H9 (cell line): ENCODE results near the gene CDH4. TPM values are rescaled to one million over a fixed set of nuclear protein-coding genes. Genes with fewer than 3 reads are reported as not detected.

ENCODE experiments used
- DNase-seq: peaks from one replicate; pipeline ENCODE4 v3.0.0-alpha.2; 2017
- H2AFZ ChIP-seq: one replicate; pipeline ENCODE4 v1.6.1; 2013; ENCODE audit warnings: mild to moderate bottlenecking, low read length, control low read depth, moderate library complexity
- H2AK5ac ChIP-seq: 2 replicates; pipeline ENCODE4 v1.6.1; 2013; ENCODE audit warnings: low read length, control low read depth, mixed read lengths; ENCODE audit not compliant: insufficient read length
- H2BK120ac ChIP-seq: one replicate; pipeline ENCODE4 v1.6.1; 2013; ENCODE audit warnings: low read depth, mild to moderate bottlenecking, low read length, control low read depth, inconsistent platforms; ENCODE audit not compliant: poor library complexity, severe bottlenecking
- H2BK12ac ChIP-seq: 2 replicates; pipeline ENCODE4 v1.6.1; 2013; ENCODE audit warnings: low read length, control low read depth, mixed read lengths, low read depth; ENCODE audit not compliant: insufficient read length
- H2BK15ac ChIP-seq: 2 replicates; pipeline ENCODE4 v1.6.1; 2013; ENCODE audit warnings: low read depth, low read length, control low read depth
- H2BK20ac ChIP-seq: one replicate; pipeline ENCODE4 v1.6.1; 2013; ENCODE audit warnings: low read depth, mild to moderate bottlenecking, low read length, control low read depth, inconsistent platforms; ENCODE audit not compliant: poor library complexity, severe bottlenecking
- H2BK5ac ChIP-seq: 2 replicates; pipeline ENCODE4 v1.6.1; 2013; ENCODE audit warnings: low read length, control low read depth, mixed read lengths; ENCODE audit not compliant: insufficient read length
- H3K14ac ChIP-seq: 2 replicates; pipeline ENCODE4 v1.6.1; 2013; ENCODE audit warnings: low read length, control low read depth; ENCODE audit not compliant: insufficient read depth
- H3K18ac ChIP-seq: 2 replicates; pipeline ENCODE4 v1.6.1; 2013; ENCODE audit warnings: low read depth, mild to moderate bottlenecking, mixed read lengths, low read length, control low read depth; ENCODE audit not compliant: insufficient read length
- H3K23ac ChIP-seq: 2 replicates; pipeline ENCODE4 v1.6.1; 2013; ENCODE audit warnings: low read length, control low read depth, mixed read lengths, low read depth; ENCODE audit not compliant: insufficient read length
- H3K23me2 ChIP-seq: 2 replicates; pipeline ENCODE4 v1.6.1; 2013; ENCODE audit warnings: low read depth, mild to moderate bottlenecking, mixed read lengths, low read length, control low read depth; ENCODE audit not compliant: insufficient read length, poor library complexity, severe bottlenecking
- H3K27ac ChIP-seq: 2 replicates; pipeline ENCODE4 v1.5.1; 2013; ENCODE audit warnings: low read length, control low read depth, mixed read lengths, low read depth; ENCODE audit not compliant: insufficient read length
- H3K27me3 ChIP-seq: 2 replicates; pipeline ENCODE4 v1.6.1; 2013; ENCODE audit warnings: low read length, control low read depth, inconsistent platforms; ENCODE audit not compliant: insufficient read depth
- H3K4ac ChIP-seq: 2 replicates; pipeline ENCODE4 v1.6.1; 2013; ENCODE audit warnings: low read depth, mild to moderate bottlenecking, control low read depth, inconsistent platforms, low read length, moderate library complexity
- H3K4me1 ChIP-seq: 2 replicates; pipeline ENCODE4 v1.6.1; 2013; ENCODE audit warnings: low read length, control low read depth, inconsistent platforms; ENCODE audit not compliant: insufficient read depth
- H3K4me2 ChIP-seq: 2 replicates; pipeline ENCODE4 v1.6.1; 2013; ENCODE audit warnings: low read length, control low read depth, mixed read lengths; ENCODE audit not compliant: insufficient read length, insufficient read depth
- H3K56ac ChIP-seq: 2 replicates; pipeline ENCODE4 v1.6.1; 2013; ENCODE audit warnings: low read depth, mild to moderate bottlenecking, mixed read lengths, low read length, control low read depth; ENCODE audit not compliant: insufficient read length
- H3K79me1 ChIP-seq: 2 replicates; pipeline ENCODE4 v1.6.1; 2013; ENCODE audit warnings: low read depth, mild to moderate bottlenecking, moderate library complexity, low read length, control low read depth, inconsistent platforms; ENCODE audit not compliant: insufficient read depth, poor library complexity, severe bottlenecking
- H3K79me2 ChIP-seq: 2 replicates; pipeline ENCODE4 v1.6.1; 2013; ENCODE audit warnings: low read length, control low read depth, inconsistent platforms; ENCODE audit not compliant: insufficient read depth
- H3K9ac ChIP-seq: 2 replicates; pipeline ENCODE4 v1.6.1; 2013; ENCODE audit warnings: low read length, control low read depth, mixed read lengths; ENCODE audit not compliant: insufficient read length; ENCODE audit errors: extremely low read depth
- H3K9me3 ChIP-seq: one replicate; pipeline ENCODE4 v1.6.1; 2013; ENCODE audit warnings: low read depth, low read length, inconsistent platforms; ENCODE audit not compliant: control insufficient read depth
- H3T11ph ChIP-seq: one replicate; pipeline ENCODE4 v1.6.1; 2013; ENCODE audit warnings: mild to moderate bottlenecking, low read length, control low read depth, inconsistent platforms
- H4K20me1 ChIP-seq: one replicate; pipeline ENCODE4 v1.6.1; 2013; ENCODE audit not compliant: control insufficient read depth, insufficient read length, insufficient read depth
- H4K5ac ChIP-seq: 2 replicates; pipeline ENCODE4 v1.6.1; 2013; ENCODE audit warnings: low read depth, mild to moderate bottlenecking, mixed read lengths, low read length, control low read depth; ENCODE audit not compliant: insufficient read length
- H4K8ac ChIP-seq: replicated peaks from 2 replicates; pipeline ENCODE4 v1.6.1; 2013; ENCODE audit warnings: low read length, control low read depth, mixed read lengths, low read depth; ENCODE audit not compliant: insufficient read length
- H4K91ac ChIP-seq: 2 replicates; pipeline ENCODE4 v1.6.1; 2013; ENCODE audit warnings: low read depth, mild to moderate bottlenecking, moderate library complexity, mixed read lengths, low read length, control low read depth; ENCODE audit not compliant: insufficient read length
- H3K27ac Mint-ChIP-seq, 3 experiments: 2 replicates in 2 of 3; 3 replicates in 1 of 3; pipeline ENCODE4 v1.8.0; 2020 to 2021; ENCODE audit warnings: mixed read lengths in 3 of 3, mild to moderate bottlenecking in 1 of 3, moderate library complexity in 1 of 3
- H3K27me3 Mint-ChIP-seq: 2 replicates; pipeline ENCODE4 v1.8.0; 2021; ENCODE audit warnings: low read depth, mild to moderate bottlenecking, moderate library complexity, mixed read lengths
- H3K36me3 Mint-ChIP-seq, 3 experiments: 2 replicates in 2 of 3; 3 replicates in 1 of 3; pipeline ENCODE4 v1.8.0; 2020 to 2021; ENCODE audit warnings: low read depth in 3 of 3, mixed read lengths in 3 of 3; ENCODE audit not compliant: insufficient read depth in 1 of 3
- H3K4me1 Mint-ChIP-seq, 2 experiments: 2 replicates each; pipeline ENCODE4 v1.8.0; 2020; ENCODE audit warnings: mixed read lengths in 2 of 2
- H3K4me3 Mint-ChIP-seq, 2 experiments: 2 replicates in 1 of 2; 3 replicates in 1 of 2; pipeline ENCODE4 v1.8.0; 2020 to 2021; ENCODE audit warnings: mild to moderate bottlenecking in 2 of 2, mixed read lengths in 2 of 2, moderate library complexity in 1 of 2
- H3K9me3 Mint-ChIP-seq, 2 experiments: 2 replicates in 1 of 2; 3 replicates in 1 of 2; pipeline ENCODE4 v1.8.0; 2020; ENCODE audit warnings: mild to moderate bottlenecking in 2 of 2, mixed read lengths in 2 of 2, moderate library complexity in 1 of 2
- WGBS: extraction: QIAGEN DNeasy Blood & Tissue Kit; methylation state at CpG from one replicate; pipeline ENCODE4 v1.1.7; 2013; ENCODE audit warnings: missing lambda C conversion rate, low lambda C conversion rate, mixed read lengths; ENCODE audit not compliant: insufficient read length; ENCODE audit errors: extremely low coverage; 5-methylcytosine and 5-hydroxymethylcytosine counted together
- total RNA-seq: library from RNA; stranded (reverse); gene quantifications from 2 replicates; pipeline ENCODE4 v1.2.1, GENCODE V29; 2021
- TF ChIP-seq, protein P1 (sequence below): fragments of 200-600 bp; sonication (generic); conservative IDR thresholded peaks from 3 replicates; pipeline ENCODE4 v1.8.0; 2021; ENCODE audit warnings: antibody characterized with exemption, mild to moderate bottlenecking

CDH4 gene
- total RNA-seq, 1 experiment from 2014 or later = 3.0 TPM

GRCh38 chr20:61430228-61430624 lies 178.2 kb downstream of the CDH4 start:
- no peaks in the 10 kb centered on the region; a peak in 1 of 7 replicates for H3K36me3 Mint-ChIP-seq
- no peak overlapping the region for H3K4ac ChIP-seq
- H3K27me3 ChIP-seq = no peaks in the 10 kb centered on the region; the same call in 1 of the 2 replicates
- no peak overlapping the region for H3T11ph ChIP-seq
- no peak overlapping the region for H4K8ac ChIP-seq
- H3K27ac Mint-ChIP-seq = no peak overlapping the region
- no peak overlapping the region for H2AK5ac ChIP-seq
- H4K5ac ChIP-seq = no peak overlapping the region
- TF ChIP-seq, protein P1, sequence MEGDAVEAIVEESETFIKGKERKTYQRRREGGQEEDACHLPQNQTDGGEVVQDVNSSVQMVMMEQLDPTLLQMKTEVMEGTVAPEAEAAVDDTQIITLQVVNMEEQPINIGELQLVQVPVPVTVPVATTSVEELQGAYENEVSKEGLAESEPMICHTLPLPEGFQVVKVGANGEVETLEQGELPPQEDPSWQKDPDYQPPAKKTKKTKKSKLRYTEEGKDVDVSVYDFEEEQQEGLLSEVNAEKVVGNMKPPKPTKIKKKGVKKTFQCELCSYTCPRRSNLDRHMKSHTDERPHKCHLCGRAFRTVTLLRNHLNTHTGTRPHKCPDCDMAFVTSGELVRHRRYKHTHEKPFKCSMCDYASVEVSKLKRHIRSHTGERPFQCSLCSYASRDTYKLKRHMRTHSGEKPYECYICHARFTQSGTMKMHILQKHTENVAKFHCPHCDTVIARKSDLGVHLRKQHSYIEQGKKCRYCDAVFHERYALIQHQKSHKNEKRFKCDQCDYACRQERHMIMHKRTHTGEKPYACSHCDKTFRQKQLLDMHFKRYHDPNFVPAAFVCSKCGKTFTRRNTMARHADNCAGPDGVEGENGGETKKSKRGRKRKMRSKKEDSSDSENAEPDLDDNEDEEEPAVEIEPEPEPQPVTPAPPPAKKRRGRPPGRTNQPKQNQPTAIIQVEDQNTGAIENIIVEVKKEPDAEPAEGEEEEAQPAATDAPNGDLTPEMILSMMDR = no peak
- H3K79me2 ChIP-seq = no peaks in the 10 kb centered on the region
- no peak overlapping the region for H3K14ac ChIP-seq
- H3K4me1 ChIP-seq = peaks cover 13% of the 10 kb centered on the region; the same call in 1 of the 2 replicates
- H3K79me1 ChIP-seq = no peaks in the 10 kb centered on the region
- no peak overlapping the region for H3K18ac ChIP-seq
- H2BK20ac ChIP-seq = no peak overlapping the region
- no peaks in the 10 kb centered on the region for H3K9me3 ChIP-seq
- no peak overlapping the region for H3K23ac ChIP-seq
- H2BK120ac ChIP-seq = no peak overlapping the region
- no peaks in the 10 kb centered on the region for H3K23me2 ChIP-seq
- no CpG with 5 or more reads among the region's 11 CpGs for WGBS
- H3K27ac ChIP-seq = no peak overlapping the region
- H4K91ac ChIP-seq = no peak overlapping the region
- no peak overlapping the region for H3K4me2 ChIP-seq
- peaks cover 28 to 30% of the 10 kb centered on the region in 2 experiments for H3K4me1 Mint-ChIP-seq
- H2AFZ ChIP-seq = no peak overlapping the region
- H3K9ac ChIP-seq = no peak overlapping the region
- no peak overlapping the region for H3K56ac ChIP-seq
- H3K9me3 Mint-ChIP-seq = no peaks in the 10 kb centered on the region; a peak in 1 of 5 replicates
- DNase-seq = no peak
- H2BK15ac ChIP-seq = no peak overlapping the region
- H3K27me3 Mint-ChIP-seq = peaks cover 43% of the 10 kb centered on the region
- H4K20me1 ChIP-seq = no peaks in the 10 kb centered on the region
- H3K4me3 Mint-ChIP-seq = no peak overlapping the region
- H2BK5ac ChIP-seq = no peak overlapping the region
- no peak overlapping the region for H2BK12ac ChIP-seq
